Measurements from ENCODE around the gene MAGIX. TPM values are rescaled to one million over a fixed set of nuclear protein-coding genes. Genes with fewer than 3 reads are reported as not detected.

MAGIX gene
- total RNA-seq, 1 experiment from 2014 or later: 1.2 TPM

DNA sequence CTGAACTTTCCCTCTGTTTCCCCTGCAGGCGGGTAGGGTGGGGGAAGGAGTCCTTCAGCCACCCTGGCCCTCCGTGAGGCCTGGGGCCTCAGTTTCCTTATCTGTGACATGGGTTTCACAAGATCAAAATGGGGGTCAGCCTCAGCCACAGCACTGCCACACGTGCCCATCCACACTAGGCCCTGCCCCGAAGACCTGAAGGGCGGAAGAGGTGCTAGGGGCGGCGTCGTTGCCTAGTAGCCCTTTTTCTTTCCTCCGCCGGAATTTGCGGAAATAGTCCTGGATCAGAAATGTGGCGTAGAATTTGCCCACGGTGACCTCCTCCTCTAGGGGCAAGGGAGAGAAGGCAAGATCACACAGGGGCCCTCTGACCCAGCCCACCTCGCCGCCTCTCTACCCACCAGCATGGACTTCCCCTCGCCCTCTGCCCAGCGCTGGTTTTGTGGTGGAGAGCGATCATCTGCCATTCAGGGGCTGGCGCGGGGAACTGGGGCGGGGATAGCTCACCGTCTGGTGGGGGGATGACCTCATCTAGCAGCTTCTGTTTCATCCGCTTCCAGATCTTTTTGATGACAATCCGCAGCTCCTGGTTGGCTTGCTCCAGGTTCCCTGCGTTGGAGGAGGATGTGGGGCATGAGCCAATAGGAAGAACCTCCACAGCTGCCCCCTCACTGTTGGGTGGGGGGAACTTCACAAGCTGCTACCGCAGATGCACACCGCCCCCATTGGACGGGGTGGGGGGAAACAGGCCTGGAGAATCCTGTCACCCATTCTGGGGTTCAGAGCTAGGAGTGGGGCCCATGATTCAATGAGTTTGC lies 47.1 kb downstream of the MAGIX start (continued):
- TF ChIP-seq, protein P1, sequence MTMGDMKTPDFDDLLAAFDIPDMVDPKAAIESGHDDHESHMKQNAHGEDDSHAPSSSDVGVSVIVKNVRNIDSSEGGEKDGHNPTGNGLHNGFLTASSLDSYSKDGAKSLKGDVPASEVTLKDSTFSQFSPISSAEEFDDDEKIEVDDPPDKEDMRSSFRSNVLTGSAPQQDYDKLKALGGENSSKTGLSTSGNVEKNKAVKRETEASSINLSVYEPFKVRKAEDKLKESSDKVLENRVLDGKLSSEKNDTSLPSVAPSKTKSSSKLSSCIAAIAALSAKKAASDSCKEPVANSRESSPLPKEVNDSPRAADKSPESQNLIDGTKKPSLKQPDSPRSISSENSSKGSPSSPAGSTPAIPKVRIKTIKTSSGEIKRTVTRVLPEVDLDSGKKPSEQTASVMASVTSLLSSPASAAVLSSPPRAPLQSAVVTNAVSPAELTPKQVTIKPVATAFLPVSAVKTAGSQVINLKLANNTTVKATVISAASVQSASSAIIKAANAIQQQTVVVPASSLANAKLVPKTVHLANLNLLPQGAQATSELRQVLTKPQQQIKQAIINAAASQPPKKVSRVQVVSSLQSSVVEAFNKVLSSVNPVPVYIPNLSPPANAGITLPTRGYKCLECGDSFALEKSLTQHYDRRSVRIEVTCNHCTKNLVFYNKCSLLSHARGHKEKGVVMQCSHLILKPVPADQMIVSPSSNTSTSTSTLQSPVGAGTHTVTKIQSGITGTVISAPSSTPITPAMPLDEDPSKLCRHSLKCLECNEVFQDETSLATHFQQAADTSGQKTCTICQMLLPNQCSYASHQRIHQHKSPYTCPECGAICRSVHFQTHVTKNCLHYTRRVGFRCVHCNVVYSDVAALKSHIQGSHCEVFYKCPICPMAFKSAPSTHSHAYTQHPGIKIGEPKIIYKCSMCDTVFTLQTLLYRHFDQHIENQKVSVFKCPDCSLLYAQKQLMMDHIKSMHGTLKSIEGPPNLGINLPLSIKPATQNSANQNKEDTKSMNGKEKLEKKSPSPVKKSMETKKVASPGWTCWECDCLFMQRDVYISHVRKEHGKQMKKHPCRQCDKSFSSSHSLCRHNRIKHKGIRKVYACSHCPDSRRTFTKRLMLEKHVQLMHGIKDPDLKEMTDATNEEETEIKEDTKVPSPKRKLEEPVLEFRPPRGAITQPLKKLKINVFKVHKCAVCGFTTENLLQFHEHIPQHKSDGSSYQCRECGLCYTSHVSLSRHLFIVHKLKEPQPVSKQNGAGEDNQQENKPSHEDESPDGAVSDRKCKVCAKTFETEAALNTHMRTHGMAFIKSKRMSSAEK (CRISPR knock-in tag; IDR thresholded peaks at IDR 0.05; ENCODE audit: borderline replicate concordance): no peak
- no peak for TF ChIP-seq KAT7 (CRISPR knock-in tag; IDR thresholded peaks at IDR 0.05; ENCODE audit: borderline replicate concordance)
- TF ChIP-seq, protein P2, sequence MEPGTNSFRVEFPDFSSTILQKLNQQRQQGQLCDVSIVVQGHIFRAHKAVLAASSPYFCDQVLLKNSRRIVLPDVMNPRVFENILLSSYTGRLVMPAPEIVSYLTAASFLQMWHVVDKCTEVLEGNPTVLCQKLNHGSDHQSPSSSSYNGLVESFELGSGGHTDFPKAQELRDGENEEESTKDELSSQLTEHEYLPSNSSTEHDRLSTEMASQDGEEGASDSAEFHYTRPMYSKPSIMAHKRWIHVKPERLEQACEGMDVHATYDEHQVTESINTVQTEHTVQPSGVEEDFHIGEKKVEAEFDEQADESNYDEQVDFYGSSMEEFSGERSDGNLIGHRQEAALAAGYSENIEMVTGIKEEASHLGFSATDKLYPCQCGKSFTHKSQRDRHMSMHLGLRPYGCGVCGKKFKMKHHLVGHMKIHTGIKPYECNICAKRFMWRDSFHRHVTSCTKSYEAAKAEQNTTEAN (CRISPR knock-in tag; IDR thresholded peaks at IDR 0.05): no peak
- TF ChIP-seq, protein P3, sequence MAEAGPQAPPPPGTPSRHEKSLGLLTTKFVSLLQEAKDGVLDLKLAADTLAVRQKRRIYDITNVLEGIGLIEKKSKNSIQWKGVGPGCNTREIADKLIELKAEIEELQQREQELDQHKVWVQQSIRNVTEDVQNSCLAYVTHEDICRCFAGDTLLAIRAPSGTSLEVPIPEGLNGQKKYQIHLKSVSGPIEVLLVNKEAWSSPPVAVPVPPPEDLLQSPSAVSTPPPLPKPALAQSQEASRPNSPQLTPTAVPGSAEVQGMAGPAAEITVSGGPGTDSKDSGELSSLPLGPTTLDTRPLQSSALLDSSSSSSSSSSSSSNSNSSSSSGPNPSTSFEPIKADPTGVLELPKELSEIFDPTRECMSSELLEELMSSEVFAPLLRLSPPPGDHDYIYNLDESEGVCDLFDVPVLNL (CRISPR knock-in tag; IDR thresholded peaks at IDR 0.05; ENCODE audit: borderline replicate concordance, low read depth): no peak
- TF ChIP-seq TCF7 (CRISPR knock-in tag; IDR thresholded peaks at IDR 0.05; ENCODE audit: low read depth): no peak
- TF ChIP-seq, protein P4, sequence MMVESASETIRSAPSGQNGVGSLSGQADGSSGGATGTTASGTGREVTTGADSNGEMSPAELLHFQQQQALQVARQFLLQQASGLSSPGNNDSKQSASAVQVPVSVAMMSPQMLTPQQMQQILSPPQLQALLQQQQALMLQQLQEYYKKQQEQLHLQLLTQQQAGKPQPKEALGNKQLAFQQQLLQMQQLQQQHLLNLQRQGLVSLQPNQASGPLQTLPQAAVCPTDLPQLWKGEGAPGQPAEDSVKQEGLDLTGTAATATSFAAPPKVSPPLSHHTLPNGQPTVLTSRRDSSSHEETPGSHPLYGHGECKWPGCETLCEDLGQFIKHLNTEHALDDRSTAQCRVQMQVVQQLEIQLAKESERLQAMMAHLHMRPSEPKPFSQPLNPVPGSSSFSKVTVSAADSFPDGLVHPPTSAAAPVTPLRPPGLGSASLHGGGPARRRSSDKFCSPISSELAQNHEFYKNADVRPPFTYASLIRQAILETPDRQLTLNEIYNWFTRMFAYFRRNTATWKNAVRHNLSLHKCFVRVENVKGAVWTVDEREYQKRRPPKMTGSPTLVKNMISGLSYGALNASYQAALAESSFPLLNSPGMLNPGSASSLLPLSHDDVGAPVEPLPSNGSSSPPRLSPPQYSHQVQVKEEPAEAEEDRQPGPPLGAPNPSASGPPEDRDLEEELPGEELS (CRISPR knock-in tag; IDR thresholded peaks at IDR 0.05): no peak
- TF ChIP-seq, protein P5, sequence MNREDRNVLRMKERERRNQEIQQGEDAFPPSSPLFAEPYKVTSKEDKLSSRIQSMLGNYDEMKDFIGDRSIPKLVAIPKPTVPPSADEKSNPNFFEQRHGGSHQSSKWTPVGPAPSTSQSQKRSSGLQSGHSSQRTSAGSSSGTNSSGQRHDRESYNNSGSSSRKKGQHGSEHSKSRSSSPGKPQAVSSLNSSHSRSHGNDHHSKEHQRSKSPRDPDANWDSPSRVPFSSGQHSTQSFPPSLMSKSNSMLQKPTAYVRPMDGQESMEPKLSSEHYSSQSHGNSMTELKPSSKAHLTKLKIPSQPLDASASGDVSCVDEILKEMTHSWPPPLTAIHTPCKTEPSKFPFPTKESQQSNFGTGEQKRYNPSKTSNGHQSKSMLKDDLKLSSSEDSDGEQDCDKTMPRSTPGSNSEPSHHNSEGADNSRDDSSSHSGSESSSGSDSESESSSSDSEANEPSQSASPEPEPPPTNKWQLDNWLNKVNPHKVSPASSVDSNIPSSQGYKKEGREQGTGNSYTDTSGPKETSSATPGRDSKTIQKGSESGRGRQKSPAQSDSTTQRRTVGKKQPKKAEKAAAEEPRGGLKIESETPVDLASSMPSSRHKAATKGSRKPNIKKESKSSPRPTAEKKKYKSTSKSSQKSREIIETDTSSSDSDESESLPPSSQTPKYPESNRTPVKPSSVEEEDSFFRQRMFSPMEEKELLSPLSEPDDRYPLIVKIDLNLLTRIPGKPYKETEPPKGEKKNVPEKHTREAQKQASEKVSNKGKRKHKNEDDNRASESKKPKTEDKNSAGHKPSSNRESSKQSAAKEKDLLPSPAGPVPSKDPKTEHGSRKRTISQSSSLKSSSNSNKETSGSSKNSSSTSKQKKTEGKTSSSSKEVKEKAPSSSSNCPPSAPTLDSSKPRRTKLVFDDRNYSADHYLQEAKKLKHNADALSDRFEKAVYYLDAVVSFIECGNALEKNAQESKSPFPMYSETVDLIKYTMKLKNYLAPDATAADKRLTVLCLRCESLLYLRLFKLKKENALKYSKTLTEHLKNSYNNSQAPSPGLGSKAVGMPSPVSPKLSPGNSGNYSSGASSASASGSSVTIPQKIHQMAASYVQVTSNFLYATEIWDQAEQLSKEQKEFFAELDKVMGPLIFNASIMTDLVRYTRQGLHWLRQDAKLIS (CRISPR knock-in tag; IDR thresholded peaks at IDR 0.05; ENCODE audit: borderline replicate concordance): no peak

DNA sequence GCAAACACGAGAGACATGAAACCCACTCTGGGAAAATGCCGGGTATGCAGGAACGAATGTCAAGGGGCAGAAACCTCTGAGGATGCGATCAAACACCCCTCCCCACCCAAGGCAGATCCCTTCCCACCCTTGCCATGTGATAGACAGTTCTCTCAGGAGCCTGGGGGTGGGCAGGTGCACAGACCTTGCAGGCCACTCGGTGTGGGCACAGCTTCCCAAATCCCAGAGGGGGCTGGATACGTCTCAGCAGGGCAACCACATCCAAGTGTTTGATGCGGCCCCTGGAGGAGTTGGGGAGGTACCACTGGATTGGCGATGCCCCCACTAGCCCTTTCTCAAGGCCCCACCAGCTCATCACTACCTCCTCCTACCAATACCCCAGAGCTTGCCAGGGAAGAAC lies 47.8 kb downstream of the MAGIX start:
- DNase-seq (ENCODE audit: low spot score) (no peak), ATAC-seq (no peak)
- peaks cover 5% of the 10 kb centered on the region; the same call in 1 of the 2 replicates for H3K27me3 Mint-ChIP-seq (ENCODE audit: low read depth)
- H3K36me3 Mint-ChIP-seq: no peaks in the 10 kb centered on the region
- H3K27ac Mint-ChIP-seq: no peak overlapping the region
- POLR2A ChIA-PET: interaction anchor here (0.5 to 1.3 kb wide), 2 partner anchors 23 to 25 kb away, joined by 3 to 6 read pairs; partner anchors contain the start of gene CCDC22
- CTCF ChIA-PET: interaction anchor here (0.9 to 2.7 kb wide), 3 partner anchors 17 to 19 kb away, joined by 3 to 19 read pairs (median 6); no protein-coding TSS in a partner anchor
- no peaks in the 10 kb centered on the region for H3K4me1 Mint-ChIP-seq
- peaks cover 4% of the 10 kb centered on the region; the same call in 1 of the 2 replicates for H3K9me3 Mint-ChIP-seq
- H3K4me3 Mint-ChIP-seq: no peak overlapping the region
- TF ChIP-seq PRRX2 (CRISPR knock-in tag; IDR thresholded peaks at IDR 0.05): no peak
- TF ChIP-seq HMGA2 (CRISPR knock-in tag; IDR thresholded peaks at IDR 0.05): no peak
- TF ChIP-seq NFATC4 (CRISPR knock-in tag; IDR thresholded peaks at IDR 0.05): no peak
- no peak for TF ChIP-seq ZBTB21 (CRISPR knock-in tag; IDR thresholded peaks at IDR 0.05; ENCODE audit: borderline replicate concordance)
- TF ChIP-seq, protein P6, sequence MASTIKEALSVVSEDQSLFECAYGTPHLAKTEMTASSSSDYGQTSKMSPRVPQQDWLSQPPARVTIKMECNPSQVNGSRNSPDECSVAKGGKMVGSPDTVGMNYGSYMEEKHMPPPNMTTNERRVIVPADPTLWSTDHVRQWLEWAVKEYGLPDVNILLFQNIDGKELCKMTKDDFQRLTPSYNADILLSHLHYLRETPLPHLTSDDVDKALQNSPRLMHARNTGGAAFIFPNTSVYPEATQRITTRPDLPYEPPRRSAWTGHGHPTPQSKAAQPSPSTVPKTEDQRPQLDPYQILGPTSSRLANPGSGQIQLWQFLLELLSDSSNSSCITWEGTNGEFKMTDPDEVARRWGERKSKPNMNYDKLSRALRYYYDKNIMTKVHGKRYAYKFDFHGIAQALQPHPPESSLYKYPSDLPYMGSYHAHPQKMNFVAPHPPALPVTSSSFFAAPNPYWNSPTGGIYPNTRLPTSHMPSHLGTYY (CRISPR knock-in tag; IDR thresholded peaks at IDR 0.05): no peak
- TF ChIP-seq TCF7 (CRISPR knock-in tag; IDR thresholded peaks at IDR 0.05; ENCODE audit: low read depth): no peak
- TF ChIP-seq MXD4 (CRISPR knock-in tag; IDR thresholded peaks at IDR 0.05; ENCODE audit: borderline replicate concordance): no peak
- TF ChIP-seq, protein P3 (CRISPR knock-in tag; IDR thresholded peaks at IDR 0.05; ENCODE audit: borderline replicate concordance, low read depth): no peak
- no peak for TF ChIP-seq GTF2I (CRISPR knock-in tag; conservative IDR thresholded peaks at IDR 0.05)
- TF ChIP-seq RELA (CRISPR knock-in tag; IDR thresholded peaks at IDR 0.05; ENCODE audit: borderline replicate concordance): no peak
- TF ChIP-seq SMAD3 (CRISPR knock-in tag; IDR thresholded peaks at IDR 0.05; ENCODE audit: borderline replicate concordance): no peak
